Aorta (tissue), 5 donors: ENCODE results near the gene METRNL. TPM values are rescaled to one million over a fixed set of nuclear protein-coding genes. Genes with fewer than 3 reads are reported as not detected.
A peak's percentile ranks its signal among the peaks of the same experiment; 100 is the strongest.

ENCODE experiments used
- ATAC-seq: fragments of 200-7000 bp; cut with Tn5 transposase; one replicate; pipeline ENCODE4 v1.9.1; 2022; ENCODE audit warnings: moderate library complexity; ENCODE audit not compliant: low FRiP score
- DNase-seq, 2 donors: peaks; one replicate each; pipeline ENCODE4 v3.0.0-alpha.2; 2020
- H3K27ac ChIP-seq, 2 donors: one replicate each; pipeline ENCODE4 v1.5.1; 2013; ENCODE audit warnings: low read length in 2 of 2, mild to moderate bottlenecking in 2 of 2, moderate library complexity in 2 of 2, control low read depth in 1 of 2, inconsistent platforms in 1 of 2, low read depth in 1 of 2
- H3K27me3 ChIP-seq, 2 donors: one replicate each; pipeline ENCODE4 v1.6.1; 2013; ENCODE audit warnings: control low read depth in 1 of 2, low read length in 1 of 2, mild to moderate bottlenecking in 1 of 2, moderate library complexity in 1 of 2; ENCODE audit not compliant: insufficient read depth in 2 of 2, control insufficient read depth in 1 of 2
- H3K36me3 ChIP-seq, 2 donors: one replicate each; pipeline ENCODE4 v1.6.1; 2013; ENCODE audit warnings: control low read depth in 1 of 2, low read length in 1 of 2, mild to moderate bottlenecking in 1 of 2; ENCODE audit not compliant: insufficient read depth in 2 of 2, control insufficient read depth in 1 of 2
- H3K4me1 ChIP-seq, 2 donors: one replicate each; pipeline ENCODE4 v1.6.1; 2013; ENCODE audit warnings: low read length in 2 of 2, control low read depth in 1 of 2, mild to moderate bottlenecking in 1 of 2, moderate library complexity in 1 of 2; ENCODE audit not compliant: insufficient read depth in 2 of 2, control insufficient read depth in 1 of 2
- H3K4me3 ChIP-seq, 2 donors: one replicate each; pipeline ENCODE4 v1.5.1; 2013; ENCODE audit warnings: low read length in 2 of 2, control low read depth in 1 of 2, mild to moderate bottlenecking in 1 of 2
- H3K9me3 ChIP-seq: one replicate; pipeline ENCODE4 v1.6.1; 2013; ENCODE audit warnings: mild to moderate bottlenecking, low read length; ENCODE audit not compliant: control insufficient read depth
- WGBS, 2 donors: extraction: QIAGEN DNeasy Blood & Tissue Kit; methylation state at CpG; one replicate each; pipeline ENCODE4 v1.1.7; 2013; 5-methylcytosine and 5-hydroxymethylcytosine counted together
- intact Hi-C, 2 donors: fragments of 100-400 bp; cut with DNase I; formaldehyde crosslinking; loops; one replicate each; pipeline versions ENCODE4 v1.14.2 to v1.15.0; 2022
- polyA plus RNA-seq, 2 donors: library from polyadenylated mRNA; stranded (reverse); fragments of 200-250 nt; gene quantifications; one replicate each; pipeline ENCODE4 v1.2.3, GENCODE V29; 2013
- total RNA-seq, 2 donors: library from RNA; stranded (reverse); fragmentation: NEBNext Ultra II Directional; extraction: Animal tissue kit (Norgen Biotek cat#: 25700); gene quantifications; one replicate each; pipeline ENCODE4 v1.2.1, GENCODE V29; 2021
- donor health status: healthy with polysubstance abuse.
- donor health status: Bipolar disorder and iron deficiency.
- donor health status: DM: no; HTN: no; CAD: no.
- donor health status: DM: no; HTN: no; CAD: no.
- donor health status: DM: yes; HTN: yes; CAD: no.

Gene METRNL
- total and polyA plus RNA-seq, 4 donors = 35.3 to 176 (median 104) TPM

DNA sequence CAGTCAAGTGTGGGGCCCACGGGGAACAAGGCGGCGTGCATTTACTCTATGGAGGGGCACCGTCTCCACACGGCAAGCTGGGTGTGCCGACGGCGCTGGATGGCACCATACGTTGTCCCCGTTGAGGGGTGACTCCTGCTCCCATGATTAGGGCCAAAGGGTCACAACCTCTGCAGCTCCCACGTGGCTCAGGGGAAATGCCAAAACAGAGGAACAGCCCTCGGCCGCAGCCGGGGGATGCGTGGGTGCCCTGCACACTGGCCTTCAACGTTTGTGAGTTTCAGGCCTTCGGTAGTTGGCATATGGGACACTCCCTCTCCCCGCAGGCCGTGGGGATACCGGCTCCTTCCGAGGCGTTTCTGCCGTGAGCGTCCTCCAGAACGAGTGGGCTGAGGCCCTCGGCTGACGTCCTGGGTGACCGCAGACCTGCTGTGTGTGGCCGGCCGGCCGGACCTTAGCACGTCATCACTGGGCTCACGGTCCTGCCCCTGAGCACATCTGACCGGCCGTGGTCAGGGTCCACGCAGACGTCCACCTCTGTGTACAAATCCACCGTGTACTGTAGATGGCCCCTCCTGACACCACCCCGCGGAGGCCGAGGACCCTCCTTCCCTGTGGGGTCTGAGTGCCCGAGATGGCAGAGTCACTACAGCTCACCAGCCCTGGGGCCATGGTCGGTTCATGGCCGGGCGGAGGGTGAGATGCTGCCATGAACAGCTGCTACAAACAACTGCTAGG is 4.8 kb upstream of the METRNL start:
- 92 to 94% methylated on average over 45 of the region's 45 CpGs for WGBS, 2 donors
- no peak for ATAC-seq
- no peaks in the 10 kb centered on the region for H3K27me3 ChIP-seq
- H3K4me1 ChIP-seq = no peaks in the 10 kb centered on the region
- H3K9me3 ChIP-seq = no peaks in the 10 kb centered on the region
- no peaks in the 10 kb centered on the region for H3K36me3 ChIP-seq
- H3K4me3 ChIP-seq = no peak overlapping the region
- intact Hi-C loops = loop anchor here in 1 of 2 donors (5.0 kb wide), 2 partner anchors 112 to 292 kb away; no protein-coding TSS in a partner anchor
- DNase-seq = no peak
- no peak overlapping the region for H3K27ac ChIP-seq

- DNase-seq (no peak), ATAC-seq (no peak)
- H3K4me1 ChIP-seq = no peaks in the 10 kb centered on the region
- WGBS, 2 donors = 92 to 95% methylated on average over 21 of the region's 21 CpGs
- intact Hi-C loops = loop anchor here in 1 of 2 donors (5.0 kb wide), 2 partner anchors 113 to 293 kb away; no protein-coding TSS in a partner anchor
- H3K36me3 ChIP-seq = no peaks in the 10 kb centered on the region
- H3K27me3 ChIP-seq = no peaks in the 10 kb centered on the region
- no peak overlapping the region for H3K27ac ChIP-seq
- no peak overlapping the region for H3K4me3 ChIP-seq
- H3K9me3 ChIP-seq = no peaks in the 10 kb centered on the region
Observed at GRCh38 chr17:83075270-83075880, 4.0 kb upstream of the METRNL start.

DNA sequence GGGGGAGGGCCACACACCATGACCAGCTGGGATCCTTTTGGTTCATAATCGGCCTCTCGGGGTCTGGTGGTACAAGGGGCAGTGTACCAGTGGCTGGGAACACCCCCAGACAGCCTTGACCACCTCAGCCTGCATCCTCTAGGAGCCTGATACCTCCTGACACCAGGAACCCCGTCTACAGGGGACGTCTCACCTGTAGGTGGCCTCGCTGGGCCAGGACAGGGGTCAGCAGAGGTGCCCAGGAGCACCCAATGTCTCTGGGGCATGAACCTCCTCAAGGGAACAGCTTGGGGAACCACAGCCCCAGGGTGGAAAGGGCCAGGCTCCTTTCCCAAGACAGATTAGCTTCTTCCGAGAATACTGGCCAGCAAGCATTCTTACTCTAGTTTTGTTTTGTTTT is 2.5 kb upstream of the METRNL start:
- Histone ChIP-seq H3K36me3 (no peaks in the 10 kb centered on the region), H3K4me1 (no peaks in the 10 kb centered on the region), H3K27me3 (no peaks in the 10 kb centered on the region), H3K27ac (no peak overlapping the region), H3K9me3 (no peaks in the 10 kb centered on the region), H3K4me3 (no peak overlapping the region)
- WGBS, 2 donors = 68 to 75% methylated on average over 6 of the region's 6 CpGs
- no peak for ATAC-seq
- intact Hi-C loops = loop anchor here in 1 of 2 donors (5.0 kb wide), 2 partner anchors 115 to 295 kb away; no protein-coding TSS in a partner anchor
- no peak for DNase-seq

- Histone ChIP-seq H3K36me3 (no peaks in the 10 kb centered on the region), H3K27me3 (no peaks in the 10 kb centered on the region), H3K4me3 (no peak overlapping the region), H3K9me3 (no peaks in the 10 kb centered on the region), H3K4me1 (no peaks in the 10 kb centered on the region), H3K27ac (no peak overlapping the region)
- WGBS, 2 donors = 42 to 44% methylated on average over 11 of the region's 11 CpGs
- DNase-seq (no peak), ATAC-seq (no peak)
- intact Hi-C loops = loop anchor here in 1 of 2 donors (5.0 kb wide), 2 partner anchors 115 to 295 kb away; no protein-coding TSS in a partner anchor
Observed at GRCh38 chr17:83077411-83077810, 2.0 kb upstream of the METRNL start.

- Histone ChIP-seq H3K27me3 (no peaks in the 10 kb centered on the region), H3K4me3 (no peak overlapping the region)
- intact Hi-C loops = loop anchor here in 1 of 2 donors (1.0 to 5.0 kb wide), 3 partner anchors 22 to 296 kb away; no protein-coding TSS in a partner anchor
Observed at GRCh38 chr17:83077939-83078338, 1.5 kb upstream of the METRNL start.

GRCh38 chr17:83078378-83079351 is 744 bp upstream of the METRNL start:
- intact Hi-C loops = loop anchor here in 1 of 2 donors (1.0 to 5.0 kb wide), 3 partner anchors 22 to 296 kb away; no protein-coding TSS in a partner anchor
- WGBS, 2 donors = 7 to 17% methylated on average over 45 to 93 of the region's 93 CpGs

More at GRCh38 chr17:83077939-83078338, 1.5 kb upstream of the METRNL start:
- ATAC-seq = no peak
- Histone ChIP-seq H3K4me1 (no peaks in the 10 kb centered on the region), H3K36me3 (no peaks in the 10 kb centered on the region), H3K9me3 (no peaks in the 10 kb centered on the region), H3K27ac (no peak overlapping the region)
- DNase-seq = no peak
- 69 to 80% methylated on average over 7 of the region's 7 CpGs for WGBS, 2 donors

GRCh38 chr17:83079766-83080578 is 563 bp downstream of the METRNL start:
- peak overlapping the region; percentile 46 to 76 for H3K27ac ChIP-seq
- H3K36me3 ChIP-seq = no peaks in the 10 kb centered on the region
- DNase-seq (no peak), ATAC-seq (no peak)
- H3K9me3 ChIP-seq = no peaks in the 10 kb centered on the region
- H3K27me3 ChIP-seq = no peaks in the 10 kb centered on the region
- peak overlapping the region; percentile 92 to 95 for H3K4me3 ChIP-seq
- intact Hi-C loops = loop anchor here in 1 of 2 donors (5.0 kb wide), 2 partner anchors 118 to 298 kb away; no protein-coding TSS in a partner anchor
- no peaks in the 10 kb centered on the region for H3K4me1 ChIP-seq
- 0 to 1% methylated on average over 33 to 127 of the region's 127 CpGs for WGBS, 2 donors

More at GRCh38 chr17:83078378-83079351, 744 bp upstream of the METRNL start:
- Histone ChIP-seq H3K36me3 (no peaks in the 10 kb centered on the region), H3K9me3 (no peaks in the 10 kb centered on the region), H3K4me3 (peak overlapping the region; percentile 65 to 70), H3K4me1 (no peaks in the 10 kb centered on the region), H3K27ac (no peak overlapping the region), H3K27me3 (no peaks in the 10 kb centered on the region)
- DNase-seq (peak in 1 of 2 donors; percentile 69), ATAC-seq (peak; percentile 3)
